Astrocyte (in vitro differentiated cells and primary cell): ENCODE data around the gene TBC1D22B.

Experiments
- EZH2 ChIP-seq: IDR thresholded peaks from 2 replicates; pipeline ENCODE4 v1.6.1; 2012; ENCODE audit warnings: mild to moderate bottlenecking, low read length, inconsistent platforms; ENCODE audit not compliant: insufficient read depth
- TF ChIP-seq, protein P1 (sequence below): IDR thresholded peaks from 2 replicates; pipeline ENCODE4 v1.5.1; 2011; ENCODE audit warnings: low read depth, mild to moderate bottlenecking, inconsistent platforms, low read length, moderate library complexity; ENCODE audit not compliant: insufficient read depth

GRCh38 chr6:37376078-37376743 is 118.6 kb downstream of the TBC1D22B start:
- TF ChIP-seq, protein P1, sequence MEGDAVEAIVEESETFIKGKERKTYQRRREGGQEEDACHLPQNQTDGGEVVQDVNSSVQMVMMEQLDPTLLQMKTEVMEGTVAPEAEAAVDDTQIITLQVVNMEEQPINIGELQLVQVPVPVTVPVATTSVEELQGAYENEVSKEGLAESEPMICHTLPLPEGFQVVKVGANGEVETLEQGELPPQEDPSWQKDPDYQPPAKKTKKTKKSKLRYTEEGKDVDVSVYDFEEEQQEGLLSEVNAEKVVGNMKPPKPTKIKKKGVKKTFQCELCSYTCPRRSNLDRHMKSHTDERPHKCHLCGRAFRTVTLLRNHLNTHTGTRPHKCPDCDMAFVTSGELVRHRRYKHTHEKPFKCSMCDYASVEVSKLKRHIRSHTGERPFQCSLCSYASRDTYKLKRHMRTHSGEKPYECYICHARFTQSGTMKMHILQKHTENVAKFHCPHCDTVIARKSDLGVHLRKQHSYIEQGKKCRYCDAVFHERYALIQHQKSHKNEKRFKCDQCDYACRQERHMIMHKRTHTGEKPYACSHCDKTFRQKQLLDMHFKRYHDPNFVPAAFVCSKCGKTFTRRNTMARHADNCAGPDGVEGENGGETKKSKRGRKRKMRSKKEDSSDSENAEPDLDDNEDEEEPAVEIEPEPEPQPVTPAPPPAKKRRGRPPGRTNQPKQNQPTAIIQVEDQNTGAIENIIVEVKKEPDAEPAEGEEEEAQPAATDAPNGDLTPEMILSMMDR = no peak
- no peak for TF ChIP-seq EZH2
